ENCODE results near the gene PPP1R16B.

- TF ChIP-seq CTCF (IDR thresholded peaks at IDR 0.05) (no peak), POLR2AphosphoS5 (IDR thresholded peaks at IDR 0.05) (no peak), POLR2A (IDR thresholded peaks at IDR 0.05) (no peak)
Observed at GRCh38 chr20:38800882-38801281, 4.6 kb upstream of the PPP1R16B start.

Data from prostate gland (tissue), 2 donors.